NCI-H345 treated with DMSO at 0.1 percent for 48 hours (cell line): ENCODE measurements around the gene PRR7.

ENCODE experiments used
- DNase-seq: peaks from one replicate; lab custom pipeline; 2025; ENCODE audit not compliant: unreplicated experiment; lab: John Stamatoyannopoulos, UW

PRR7 gene

GRCh38 chr5:177449140-177450061, 2.8 kb downstream of the PRR7 start:
- DNase-seq, result no peak

GRCh38 chr5:177450667-177451424, 4.2 kb downstream of the PRR7 start:
- no peak for DNase-seq

DNA sequence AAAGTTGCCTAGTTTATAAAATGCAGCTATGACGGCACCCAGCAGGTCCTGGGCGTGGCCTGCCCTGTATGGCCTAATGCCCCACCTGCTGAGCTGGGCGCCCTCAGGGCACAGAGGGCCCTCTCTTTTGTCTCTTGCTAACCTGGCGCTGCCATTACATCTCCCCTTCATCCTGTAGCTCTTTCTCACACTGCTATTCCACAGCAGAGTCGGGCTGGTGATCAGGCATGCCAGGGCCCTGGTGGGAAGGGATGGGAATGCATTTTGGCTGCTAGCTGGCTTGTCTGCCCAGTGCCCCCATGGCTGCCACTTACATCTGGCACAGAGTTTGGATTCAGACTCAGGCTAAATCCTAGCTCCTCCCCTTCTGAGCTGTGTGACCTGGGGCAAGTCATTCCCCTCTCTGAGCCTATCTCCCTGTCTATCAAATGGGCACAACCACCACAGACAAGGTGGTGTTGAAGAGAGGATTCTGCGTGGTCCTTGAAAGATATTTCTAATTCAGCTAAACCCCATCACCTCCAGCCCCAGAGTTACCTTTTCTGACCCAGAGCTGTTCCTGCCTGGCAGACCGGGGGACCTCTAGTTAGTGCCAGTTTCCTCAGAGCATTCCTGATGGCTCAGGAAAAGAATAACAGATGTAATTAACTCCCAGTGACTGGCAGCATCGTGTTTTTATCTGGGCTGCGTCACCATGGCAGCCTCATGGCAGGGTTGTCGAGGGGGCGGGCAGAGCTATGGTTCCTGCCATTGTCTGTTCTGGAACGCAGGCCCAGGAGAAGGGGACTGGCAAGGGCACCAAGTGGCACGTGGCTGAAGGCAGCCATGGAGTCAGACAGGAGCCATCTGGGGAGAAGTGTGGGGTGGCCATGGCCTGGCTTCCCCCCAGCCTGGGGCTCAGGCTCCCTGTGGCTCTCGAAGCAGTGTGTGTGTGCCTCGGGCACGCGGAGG, 6.3 kb downstream of the PRR7 start:
- DNase-seq, result no peak

DNA sequence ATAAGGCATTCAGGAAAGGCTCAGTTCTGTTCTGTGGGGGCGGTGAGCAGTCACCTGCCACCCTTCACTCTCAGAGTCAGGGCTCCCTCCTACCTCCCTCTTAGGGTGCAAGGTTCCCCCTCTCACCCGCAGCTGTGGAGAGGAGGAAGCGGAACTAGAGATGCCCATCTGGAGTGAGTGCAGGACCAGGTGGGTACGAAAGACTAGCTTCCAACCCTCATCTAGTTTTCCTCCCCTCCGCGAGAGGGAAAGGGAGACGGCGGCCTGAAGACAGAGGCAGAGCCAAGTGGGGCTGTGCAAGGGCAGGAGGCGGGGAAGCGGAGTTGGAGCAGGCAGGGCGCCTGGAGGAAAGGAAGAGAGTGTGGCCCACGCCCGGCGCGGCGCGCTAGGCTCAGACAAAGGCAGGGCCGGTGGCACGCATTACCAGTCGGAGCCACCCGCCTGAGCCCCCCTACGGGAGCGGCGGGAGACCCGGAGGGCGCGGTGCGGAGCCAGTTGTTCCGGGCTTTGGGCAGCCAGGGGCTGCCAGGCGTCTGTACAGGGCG, 7.3 kb downstream of the PRR7 start:
- DNase-seq, result no peak

- DNase-seq, result peak; percentile 81
Measured at GRCh38 chr5:177454397-177455035, 7.9 kb downstream of the PRR7 start.

DNA sequence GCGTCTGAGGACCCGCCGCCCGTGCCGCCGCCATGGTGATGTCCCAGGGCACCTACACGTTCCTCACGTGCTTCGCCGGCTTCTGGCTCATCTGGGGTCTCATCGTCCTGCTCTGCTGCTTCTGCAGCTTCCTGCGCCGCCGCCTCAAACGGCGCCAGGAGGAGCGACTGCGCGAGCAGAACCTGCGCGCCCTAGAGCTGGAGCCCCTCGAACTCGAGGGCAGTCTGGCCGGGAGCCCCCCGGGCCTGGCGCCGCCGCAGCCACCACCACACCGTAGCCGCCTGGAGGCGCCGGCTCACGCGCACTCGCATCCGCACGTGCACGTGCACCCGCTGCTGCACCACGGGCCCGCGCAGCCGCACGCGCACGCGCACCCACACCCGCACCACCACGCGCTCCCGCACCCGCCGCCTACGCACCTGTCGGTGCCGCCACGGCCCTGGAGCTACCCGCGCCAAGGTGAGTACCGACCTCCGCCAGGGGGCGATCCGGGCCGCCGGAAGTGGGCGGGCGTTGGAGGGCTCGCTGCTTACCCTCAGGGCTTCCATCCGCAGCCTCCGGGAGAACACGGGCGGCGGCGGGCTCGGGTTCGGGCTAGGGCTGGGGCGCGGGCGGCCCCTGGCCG, 8.5 kb downstream of the PRR7 start:
- peak; percentile 81 for DNase-seq

GRCh38 chr5:177455661-177456590, 9.3 kb downstream of the PRR7 start:
- peak; percentile 92 for DNase-seq

DNA sequence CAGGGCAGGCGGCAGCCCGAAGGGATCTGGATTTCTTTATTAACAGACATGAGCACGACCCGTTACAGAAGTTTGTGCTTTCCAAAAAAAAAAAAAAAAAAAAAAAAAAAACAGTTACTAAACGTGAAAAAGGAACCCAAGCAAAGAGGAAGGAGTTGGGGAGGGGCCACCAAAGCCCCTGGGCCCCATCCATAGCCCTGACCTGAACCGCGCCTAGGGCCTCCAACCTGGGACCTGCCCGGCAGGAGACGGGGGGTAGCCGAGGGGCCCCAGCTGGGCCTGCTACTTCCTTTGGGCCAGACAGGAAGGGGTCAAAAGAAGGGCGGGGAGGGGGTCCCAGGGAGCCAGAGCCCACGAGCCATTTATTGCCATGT, 10.0 kb downstream of the PRR7 start:
- DNase-seq, result no peak

GRCh38 chr5:177456976-177457851, 10.6 kb downstream of the PRR7 start:
- DNase-seq, result peak; percentile 85

GRCh38 chr5:177457852-177458681, 11.5 kb downstream of the PRR7 start:
- DNase-seq, result no peak

DNA sequence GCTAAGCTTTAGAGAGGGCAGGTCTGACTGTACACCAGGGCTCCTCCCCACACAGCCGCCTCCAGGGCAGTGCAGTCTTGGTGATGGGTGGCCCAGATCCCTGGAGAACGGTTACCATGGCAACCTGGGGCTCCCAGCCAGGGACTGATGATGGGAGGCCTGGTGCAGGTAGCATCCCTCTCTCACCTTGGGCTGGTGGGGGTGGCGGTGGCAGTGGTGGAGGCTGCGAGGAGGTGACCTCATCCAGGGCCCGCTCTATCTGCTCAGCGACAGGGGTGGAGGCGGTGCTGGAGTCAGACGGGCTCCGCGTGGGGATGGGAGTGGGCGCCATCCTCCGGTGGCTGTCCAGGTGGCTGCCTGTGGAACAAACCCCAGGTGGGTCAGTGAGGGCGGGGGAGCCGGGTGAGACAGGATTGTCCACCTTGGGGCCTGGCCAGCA, 12.3 kb downstream of the PRR7 start:
- DNase-seq, result no peak

- DNase-seq, result no peak
Measured at GRCh38 chr5:177459357-177459756, 12.7 kb downstream of the PRR7 start.

DNA sequence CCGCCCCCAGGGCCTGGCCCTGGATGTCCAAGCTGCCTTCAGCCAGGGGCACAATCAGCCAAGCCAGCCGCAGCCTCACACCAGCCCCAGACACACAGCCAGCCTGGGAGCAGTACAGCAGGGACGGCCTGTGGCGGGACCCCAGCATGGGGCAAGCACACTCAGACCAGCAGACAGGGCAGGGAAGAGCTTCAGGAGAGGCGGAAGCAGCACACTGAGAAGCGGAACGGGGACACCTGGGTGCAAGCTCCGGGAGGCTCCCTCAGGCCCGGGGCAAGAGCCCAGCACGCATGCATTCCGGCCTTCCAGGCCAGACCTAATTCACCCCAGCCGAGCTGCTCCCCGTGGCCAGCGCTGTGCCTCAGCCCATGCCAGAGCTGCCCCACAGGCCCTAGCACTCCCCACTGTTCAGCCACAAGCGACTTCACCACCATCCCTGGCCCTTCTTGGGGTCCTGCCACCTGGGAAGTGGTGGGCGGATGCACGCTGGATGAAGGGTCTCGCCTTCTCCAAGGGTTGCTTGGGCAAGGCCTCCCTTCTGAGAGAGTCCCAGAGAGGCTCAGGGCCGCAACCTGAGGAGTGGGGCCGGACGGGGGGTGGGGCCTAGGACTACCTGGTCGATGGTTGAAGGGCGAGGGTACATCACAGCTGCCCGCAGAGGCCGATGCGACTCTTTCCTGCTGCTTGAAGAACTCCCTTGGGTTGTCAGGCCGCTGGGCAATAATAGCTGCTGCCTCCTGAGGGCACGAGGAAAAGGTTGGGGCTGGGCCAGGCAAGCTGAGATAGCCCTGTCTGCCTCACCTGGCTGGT, 13.4 kb downstream of the PRR7 start:
- no peak for DNase-seq

DNA sequence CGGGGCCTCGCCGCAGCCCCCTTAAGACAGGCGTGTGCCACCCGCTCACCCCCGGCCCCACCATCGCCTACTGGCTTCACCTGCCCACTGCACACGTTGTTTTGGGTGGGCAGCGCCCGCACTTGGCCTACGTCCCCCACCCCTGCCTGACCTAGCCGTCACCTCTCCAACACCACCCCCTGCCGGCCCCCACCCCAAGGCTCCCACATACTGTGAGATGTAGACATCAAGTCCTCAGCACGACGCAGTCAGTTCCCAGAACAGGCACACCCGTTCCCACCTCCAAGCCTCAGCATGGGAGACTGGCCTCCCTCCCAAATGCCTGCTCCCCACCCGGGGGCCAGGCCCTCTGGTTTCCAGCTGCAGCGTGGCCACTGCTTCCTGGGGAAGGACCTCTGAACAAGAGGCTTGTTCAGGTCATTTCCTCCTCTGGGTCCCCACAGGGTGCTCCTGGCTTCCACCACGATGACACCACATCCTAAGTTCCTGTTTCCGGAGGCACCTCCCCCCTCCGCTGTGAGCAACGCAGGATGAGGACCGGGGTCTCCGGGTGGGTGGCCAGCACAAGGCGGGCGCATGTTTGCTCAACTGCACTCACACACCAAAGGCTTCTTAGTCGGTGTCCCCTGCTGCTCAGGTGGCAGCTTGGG, 15.5 kb downstream of the PRR7 start:
- no peak for DNase-seq

GRCh38 chr5:177465044-177465443, 18.4 kb downstream of the PRR7 start:
- no peak for DNase-seq

GRCh38 chr5:177466861-177467260, 20.2 kb downstream of the PRR7 start:
- no peak for DNase-seq
